NCI-H128 (cell line): ENCODE results near the gene GLIPR1L2.

Experiments used
- DNase-seq: peaks from one replicate; lab custom pipeline; 2025; ENCODE audit not compliant: unreplicated experiment; lab: John Stamatoyannopoulos, UW

GLIPR1L2 gene

GRCh38 chr12:75476071-75476470, 85.2 kb downstream of the GLIPR1L2 start:
- no peak for DNase-seq

GRCh38 chr12:75477137-75477536, 86.2 kb downstream of the GLIPR1L2 start:
- no peak for DNase-seq

- no peak for DNase-seq
These were observed 87.4 kb downstream of the GLIPR1L2 start for GRCh38 chr12:75478116-75478794.

GRCh38 chr12:75479963-75480461, 89.1 kb downstream of the GLIPR1L2 start:
- DNase-seq = no peak

GRCh38 chr12:75480469-75480949, 89.6 kb downstream of the GLIPR1L2 start, which contains the start of gene GLIPR1:
Gene GLIPR1, plus strand, starts transcription at chr12:75480755. Its CDS starts 126 bp downstream, at chr12:75480881.
- no peak for DNase-seq

GRCh38 chr12:75481013-75481705, 90.3 kb downstream of the GLIPR1L2 start:
- DNase-seq = no peak

GRCh38 chr12:75481774-75482173, 90.9 kb downstream of the GLIPR1L2 start:
- no peak for DNase-seq
